K562 (cell line): ENCODE measurements around the gene GLI1. TPM values are rescaled to one million over a fixed set of nuclear protein-coding genes. Genes with fewer than 3 reads are reported as not detected.

Experiments
- ATAC-seq: fragments of 200-7000 bp; cut with Tn5 transposase; 3 replicates; pipeline ENCODE4 v1.9.1; 2020; ENCODE audit warnings: moderate library complexity
- BruUV-seq: library from RNA; stranded (reverse); fragments of 400-500 nt; replicated peaks from 2 replicates; lab custom pipeline; 2021; lab: Mats Ljungman, UMichigan
- CTCF ChIA-PET: fragments of 300-600 bp; formaldehyde crosslinking; extraction: SDS; loops from one replicate; lab custom pipeline; 2021; ENCODE audit warnings: low intra/inter-chr PET ratio; lab: Yijun Ruan, JAX
- POLR2A ChIA-PET: fragments of 300-600, 350-650 bp; sonication (Branson Sonifier 250); formaldehyde crosslinking; extraction: SDS; loops from one replicate; lab custom pipeline; 2021; ENCODE audit warnings: antibody characterized with exemption, inconsistent platforms; lab: Yijun Ruan, JAX
- DNase-seq, 4 experiments: peaks; one replicate each; pipeline versions ENCODE4 v3.0.0 to v3.0.0-alpha.2; 2011 to 2018; ENCODE audit warnings: low spot score in 3 of 4, mixed read lengths in 3 of 4; ENCODE audit errors: extremely low read depth in 1 of 4
- FAIRE-seq: peaks from 2 replicates; lab custom pipeline; 2011; peaks lifted over from hg19 to GRCh38; lab: Jason Lieb, UNC
- H2AFZ ChIP-seq: 2 replicates; pipeline ENCODE4 v1.6.0; 2011; ENCODE audit warnings: low read depth, low read length, control low read depth, inconsistent platforms
- H3K27ac ChIP-seq: fragments of 200-600 bp; 3 replicates; pipeline ENCODE4 v1.8.0; 2011; ENCODE audit warnings: low read depth, mild to moderate bottlenecking, control low read depth, inconsistent platforms, low read length, moderate library complexity, mixed read lengths; ENCODE audit errors: extremely low read depth
- H3K27me3 ChIP-seq, 2 experiments: fragments of 300-600 bp in 1 of 2; 2 replicates in 1 of 2; 3 replicates in 1 of 2; pipeline versions ENCODE4 v1.6.0 to v1.8.0; 2011; ENCODE audit warnings: inconsistent platforms in 2 of 2, low read length in 2 of 2, mild to moderate bottlenecking in 1 of 2, mixed read lengths in 1 of 2, moderate library complexity in 1 of 2; ENCODE audit not compliant: control insufficient read depth in 2 of 2, insufficient read depth in 2 of 2
- H3K36me3 ChIP-seq: fragments of 300-600 bp; 3 replicates; pipeline ENCODE4 v1.8.0; 2011; ENCODE audit warnings: mild to moderate bottlenecking, low read length, inconsistent platforms; ENCODE audit not compliant: control insufficient read depth, insufficient read depth
- H3K4me1 ChIP-seq, 2 experiments: fragments of 200-600 bp in 1 of 2; replicated peaks in 1 of 2; 2 replicates in 1 of 2; 3 replicates in 1 of 2; pipeline versions ENCODE4 v1.5.1 to v1.8.0; 2011; ENCODE audit warnings: inconsistent platforms in 2 of 2, low read length in 2 of 2, mild to moderate bottlenecking in 1 of 2, mixed read lengths in 1 of 2, moderate library complexity in 1 of 2; ENCODE audit not compliant: control insufficient read depth in 2 of 2, insufficient read depth in 2 of 2
- H3K4me2 ChIP-seq: 2 replicates; pipeline ENCODE4 v1.6.1; 2011; ENCODE audit warnings: low read length, control low read depth, inconsistent platforms, mixed read lengths; ENCODE audit not compliant: insufficient read depth
- H3K4me3 ChIP-seq: fragments of 200-600 bp; sonication (generic), shearing (Covaris generic); 2 replicates; pipeline ENCODE4 v1.5.1; 2016; ENCODE audit warnings: control low read depth, inconsistent platforms
- H3K79me2 ChIP-seq: fragments of 200-600 bp; 3 replicates; pipeline ENCODE4 v1.8.0; 2011; ENCODE audit warnings: low read length, inconsistent platforms; ENCODE audit not compliant: control insufficient read depth, insufficient read depth
- H3K9ac ChIP-seq, 2 experiments: 2 replicates each; pipeline versions ENCODE4 v1.6.0 to v1.6.1; 2011; ENCODE audit warnings: low read depth in 2 of 2, low read length in 2 of 2, control low read depth in 1 of 2, inconsistent platforms in 1 of 2, mild to moderate bottlenecking in 1 of 2, mixed read lengths in 1 of 2; ENCODE audit not compliant: insufficient read depth in 1 of 2
- H3K9me1 ChIP-seq: one replicate; pipeline ENCODE4 v1.6.0; 2011; ENCODE audit warnings: inconsistent platforms, mild to moderate bottlenecking, low read length, moderate library complexity; ENCODE audit not compliant: control insufficient read depth, insufficient read depth
- H3K9me3 ChIP-seq: replicated peaks from 2 replicates; pipeline ENCODE4 v1.5.1; 2011; ENCODE audit warnings: low read depth, low read length, inconsistent platforms; ENCODE audit not compliant: control insufficient read depth, insufficient read depth
- H4K20me1 ChIP-seq: replicated peaks from 2 replicates; pipeline ENCODE4 v1.6.1; 2011; ENCODE audit warnings: low read length, inconsistent platforms, mixed read lengths; ENCODE audit not compliant: control insufficient read depth, insufficient read depth
- AFF1 ChIP-seq, 2 experiments: fragments of 450-650 bp; IDR thresholded peaks; 2 replicates each; pipeline ENCODE4 v1.6.1; 2018; ENCODE audit warnings: mild to moderate bottlenecking in 2 of 2, low read depth in 1 of 2; ENCODE audit not compliant: partially characterized antibody in 2 of 2
- CAMTA2 ChIP-seq: fragments of 250-450 bp; sonication (Bioruptor Pico); conservative IDR thresholded peaks from 2 replicates; pipeline ENCODE4 v1.5.1; 2022
- CXXC5 ChIP-seq: fragments of 250-450 bp; sonication (Bioruptor Pico); IDR thresholded peaks from 2 replicates; pipeline ENCODE4 v1.8.0; 2022; ENCODE audit warnings: inconsistent platforms, mild to moderate bottlenecking, moderate library complexity
- DDX20 ChIP-seq: fragments of 450-650 bp; IDR thresholded peaks from 2 replicates; pipeline ENCODE4 v1.6.1; 2016; ENCODE audit warnings: missing genetic modification characterization, low read depth, mild to moderate bottlenecking, missing compliant biosample characterization, moderate library complexity
- KAT2B ChIP-seq: IDR thresholded peaks from one replicate; pipeline ENCODE4 v1.6.1; 2012; ENCODE audit warnings: low read depth, mild to moderate bottlenecking, control low read depth, inconsistent platforms, low read length, moderate library complexity
- KDM5B ChIP-seq: fragments of 200-600 bp; sonication (generic); IDR thresholded peaks from 2 replicates; pipeline ENCODE4 v1.6.1; 2012; ENCODE audit warnings: low read depth, mild to moderate bottlenecking, moderate library complexity, low read length, control low read depth, inconsistent platforms; ENCODE audit not compliant: insufficient replicate concordance
- KLF13 ChIP-seq: fragments of 450-650 bp; IDR thresholded peaks from 2 replicates; pipeline ENCODE4 v1.6.1; 2016; ENCODE audit warnings: missing genetic modification characterization, low read depth, mild to moderate bottlenecking, missing compliant biosample characterization, moderate library complexity, borderline replicate concordance
- MAX ChIP-seq: sonication (generic); formaldehyde crosslinking; IDR thresholded peaks from 2 replicates; pipeline ENCODE4 v1.9.0; 2022; ENCODE audit warnings: mild to moderate bottlenecking, missing genetic modification reagents
- RFX5 ChIP-seq: IDR thresholded peaks from 2 replicates; pipeline ENCODE4 v1.6.1; 2011; ENCODE audit warnings: low read depth, mild to moderate bottlenecking, improper control_type of control experiment, low read length
- SIN3B ChIP-seq: fragments of 450-650 bp; IDR thresholded peaks from 2 replicates; pipeline ENCODE4 v1.6.1; 2017; ENCODE audit warnings: low read depth, mild to moderate bottlenecking, moderate library complexity
- SOX6 ChIP-seq: fragments of 450-650 bp; IDR thresholded peaks from 2 replicates; pipeline ENCODE4 v1.6.1; 2014; ENCODE audit warnings: mild to moderate bottlenecking
- THAP7 ChIP-seq: fragments of 250-450 bp; sonication (Bioruptor Pico); IDR thresholded peaks from 2 replicates; pipeline ENCODE4 v1.5.0; 2021
- ZNF586 ChIP-seq: fragments of 450-650 bp; formaldehyde crosslinking; conservative IDR thresholded peaks from 2 replicates; pipeline ENCODE4 v1.4.0; 2020; ENCODE audit warnings: mild to moderate bottlenecking, moderate library complexity
- ZNF717 ChIP-seq: fragments of 250-450 bp; sonication (Bioruptor Pico); IDR thresholded peaks from 2 replicates; pipeline ENCODE4 v1.5.0; 2021
- WGBS: fragments of 100-300 bp; shearing (Covaris generic); methylation state at CpG from one replicate; pipeline ENCODE4 v1.1.6; 2016; ENCODE audit warnings: low coverage, mixed read lengths; ENCODE audit not compliant: insufficient coverage; ENCODE audit errors: missing lambda C conversion rate; 5-methylcytosine and 5-hydroxymethylcytosine counted together
- in situ Hi-C: fragments of 300-500 bp; cut with MboI; formaldehyde crosslinking; loops from 4 replicates; pipeline ENCODE4 v1.15.0; 2018; ENCODE audit warnings: inconsistent platforms, mixed read lengths
- intact Hi-C: fragments of 100-400 bp; cut with micrococcal nuclease; formaldehyde crosslinking; loops from 2 replicates; pipeline ENCODE4 v1.14.2; 2022
- polyA plus RNA-seq, 8 experiments: library from polyadenylated mRNA; depleted of rRNA in 4 of 8; stranded (reverse) in 5 of 8; unstranded in 3 of 8; fragments of >200 nt; fragmentation: Nextera tagmentation in 2 of 8; fragmentation: Illumina TruSeq in 1 of 8; extraction: Ambion mirVana in 2 of 8; extraction: Trizol in 1 of 8; gene quantifications; 2 replicates each; pipeline versions ENCODE4 v1.2.1 to v1.2.3, GENCODE V29; 2011 to 2014; ENCODE audit warnings: inconsistent platforms in 1 of 8, missing spikeins in 1 of 8
- total RNA-seq, 7 experiments: library from RNA; depleted of rRNA in 6 of 7; stranded (reverse); fragments of >200 nt in 6 of 7; fragmentation: Illumina TruSeq in 2 of 7; extraction: Trizol in 2 of 7; gene quantifications; 2 replicates each; pipeline versions ENCODE4 v1.2.1 to v1.2.3, GENCODE V29; 2011 to 2021; ENCODE audit warnings: low replicate concordance in 1 of 7
- TF ChIP-seq, protein P1 (sequence below), 2 experiments: fragments of 200-800 bp in 1 of 2; sonication (Bioruptor generic) in 1 of 2; sonication (generic) in 1 of 2; formaldehyde crosslinking in 1 of 2; IDR thresholded peaks in 1 of 2; conservative IDR thresholded peaks in 1 of 2; 2 replicates each; pipeline versions ENCODE4 v1.5.0 to v1.6.1; 2016 to 2020; ENCODE audit warnings: missing compliant biosample characterization in 1 of 2, missing genetic modification characterization in 1 of 2, missing genetic modification reagents in 1 of 2

The GLI1 gene
- total and polyA plus RNA-seq, 9 of the 15 experiments (the other 6 are each of a cell fraction or from before 2014, with no cell fraction given): 0.24 to 3.7 (median 0.61) TPM

DNA sequence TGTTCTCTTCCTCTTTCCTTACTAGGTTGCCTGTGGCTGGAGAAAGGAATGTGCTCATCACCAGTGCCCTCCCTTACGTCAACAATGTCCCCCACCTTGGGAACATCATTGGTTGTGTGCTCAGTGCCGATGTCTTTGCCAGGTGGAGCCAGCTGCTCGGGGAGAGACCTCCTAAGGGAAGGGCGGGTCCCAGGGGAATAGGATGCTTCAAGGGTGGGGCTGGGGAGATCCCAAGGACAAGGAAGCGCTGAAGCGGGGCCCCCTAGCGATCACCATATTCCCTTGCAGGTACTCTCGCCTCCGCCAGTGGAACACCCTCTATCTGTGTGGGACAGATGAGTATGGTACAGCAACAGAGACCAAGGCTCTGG, 38.5 kb downstream of the GLI1 start (continued):
- no peak for TF ChIP-seq KDM5B

- Histone ChIP-seq H3K4me1 (no peaks in the 10 kb centered on the region), H3K9me3 (0 out of 2 replicates have a peak, but pooled peaks cover 3% of the 10 kb centered on the region), H3K79me2 (peaks cover 9% of the 10 kb centered on the region; the same call in 1 of the 3 replicates), H3K36me3 (peaks cover 72% of the 10 kb centered on the region), H3K27me3 (no peaks in the 10 kb centered on the region), H4K20me1 (0 out of 2 replicates have a peak, but pooled peaks cover 3% of the 10 kb centered on the region), H3K9ac (no peak overlapping the region), H3K9me1 (peaks cover 6% of the 10 kb centered on the region), H3K4me2 (no peak overlapping the region), H2AFZ (no peak overlapping the region), H3K27ac (no peak overlapping the region), H3K4me3 (no peak overlapping the region)
- DNase-seq: no peak
- in situ Hi-C loops (no loop called here), intact Hi-C loops (no loop called here)
- ATAC-seq: no peak
- WGBS: 93% methylated on average over 4 of the region's 4 CpGs
- no peak for FAIRE-seq
- no TSS peak for BruUV-seq
- ChIA-PET CTCF (no interaction called here), POLR2A (interaction anchor here (1.4 to 2.3 kb wide), 4 partner anchors 10 to 46 kb away, joined by 4 to 7 read pairs (median 5); partner anchors contain the start of gene MARS1)
- TF ChIP-seq CAMTA2 (CRISPR knock-in tag) (no peak), ZNF586 (CRISPR knock-in tag) (no peak), ZNF717 (no peak), MAX (no peak), CXXC5 (CRISPR knock-in tag) (no peak), KAT2B (no peak), AFF1 (IDR thresholded peaks at IDR 0.05; ENCODE audit: low read depth in 1 of 2, partially characterized antibody in 2 of 2) (no peak), SOX6 (no peak), RFX5 (no peak), DDX20 (tag) (no peak), KLF13 (tag) (no peak), SIN3B (no peak), THAP7 (no peak)
- TF ChIP-seq, protein P1, sequence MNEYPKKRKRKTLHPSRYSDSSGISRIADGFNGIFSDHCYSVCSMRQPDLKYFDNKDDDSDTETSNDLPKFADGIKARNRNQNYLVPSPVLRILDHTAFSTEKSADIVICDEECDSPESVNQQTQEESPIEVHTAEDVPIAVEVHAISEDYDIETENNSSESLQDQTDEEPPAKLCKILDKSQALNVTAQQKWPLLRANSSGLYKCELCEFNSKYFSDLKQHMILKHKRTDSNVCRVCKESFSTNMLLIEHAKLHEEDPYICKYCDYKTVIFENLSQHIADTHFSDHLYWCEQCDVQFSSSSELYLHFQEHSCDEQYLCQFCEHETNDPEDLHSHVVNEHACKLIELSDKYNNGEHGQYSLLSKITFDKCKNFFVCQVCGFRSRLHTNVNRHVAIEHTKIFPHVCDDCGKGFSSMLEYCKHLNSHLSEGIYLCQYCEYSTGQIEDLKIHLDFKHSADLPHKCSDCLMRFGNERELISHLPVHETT (CRISPR knock-in tag; conservative IDR thresholded peaks at IDR 0.05 in 1 of 2, IDR thresholded peaks at IDR 0.05 in 1 of 2): no peak
Measured at GRCh38 chr12:57498571-57498970, 39.0 kb downstream of the GLI1 start.
